GM10847 (cell line): ENCODE measurements around the gene PCDHGA4.
"Not testable (repeated sequence)": the region's sequence is repeated elsewhere in the genome, so short reads cannot be mapped to it uniquely, and the experiment has no call there.

Experiments
- POLR2A ChIP-seq: IDR thresholded peaks from 2 replicates; pipeline ENCODE4 v1.6.1; 2011; ENCODE audit not compliant: insufficient read length; ENCODE audit errors: extremely low read depth

PCDHGA4 gene

DNA sequence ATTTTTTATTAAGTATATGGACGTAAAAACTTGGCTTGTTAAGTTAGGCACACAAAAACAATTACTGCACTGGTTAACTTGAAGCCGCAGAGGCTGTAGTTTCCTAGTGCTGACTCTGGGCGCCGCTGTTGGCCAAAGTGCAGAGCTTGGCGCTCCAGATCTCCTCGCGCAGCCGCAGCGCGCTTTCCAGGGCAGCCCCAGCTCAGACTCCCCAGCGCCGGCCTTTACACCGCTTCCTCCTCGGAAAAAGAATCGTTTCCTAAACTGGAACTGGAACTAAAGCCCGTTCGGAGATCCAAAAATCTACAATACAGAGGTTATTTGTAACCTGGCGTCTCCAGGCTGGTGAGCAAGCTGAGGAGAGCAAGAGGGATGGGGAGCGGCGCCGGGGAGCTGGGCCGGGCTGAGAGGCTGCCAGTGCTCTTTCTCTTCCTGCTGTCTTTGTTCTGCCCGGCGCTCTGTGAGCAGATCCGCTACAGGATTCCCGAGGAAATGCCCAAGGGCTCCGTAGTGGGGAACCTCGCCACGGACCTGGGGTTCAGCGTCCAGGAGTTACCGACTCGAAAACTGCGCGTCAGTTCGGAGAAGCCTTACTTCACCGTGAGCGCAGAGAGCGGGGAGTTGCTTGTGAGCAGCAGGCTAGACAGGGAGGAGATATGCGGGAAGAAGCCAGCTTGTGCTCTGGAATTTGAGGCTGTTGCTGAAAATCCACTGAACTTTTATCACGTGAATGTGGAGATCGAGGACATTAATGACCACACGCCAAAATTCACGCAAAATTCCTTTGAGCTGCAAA is 43.1 kb downstream of the PCDHGA4 start, which contains the start of gene PCDHGB5:
PCDHGB5 (plus strand) TSS at position 192 of the 796 bp plus-strand sequence; CDS start at position 373, 181 bp downstream.
- TF ChIP-seq POLR2A: not testable (repeated sequence)

DNA sequence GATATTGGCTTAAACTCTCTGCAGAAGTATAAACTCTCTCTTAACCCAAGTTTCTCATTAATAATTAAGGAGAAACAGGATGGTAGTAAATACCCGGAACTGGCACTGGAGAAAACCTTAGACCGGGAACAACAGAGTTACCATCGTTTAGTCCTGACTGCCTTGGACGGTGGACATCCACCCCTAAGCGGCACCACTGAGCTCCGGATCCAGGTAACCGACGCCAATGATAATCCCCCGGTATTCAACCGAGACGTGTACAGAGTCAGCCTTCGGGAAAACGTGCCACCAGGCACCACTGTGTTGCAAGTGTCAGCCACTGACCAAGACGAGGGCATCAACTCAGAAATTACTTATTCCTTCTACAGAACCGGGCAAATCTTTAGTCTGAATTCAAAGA is 43.8 kb downstream of the PCDHGA4 start:
- no peak for TF ChIP-seq POLR2A

- TF ChIP-seq POLR2A: no peak
Measured at GRCh38 chr5:141399555-141400258, 44.9 kb downstream of the PCDHGA4 start.

- no peak for TF ChIP-seq POLR2A
Measured at GRCh38 chr5:141402553-141403243, 47.9 kb downstream of the PCDHGA4 start, which contains the start of gene PCDHGA9. PCDHGA9 (plus strand) TSS chr5:141402778; CDS start chr5:141402953, 175 bp downstream.

DNA sequence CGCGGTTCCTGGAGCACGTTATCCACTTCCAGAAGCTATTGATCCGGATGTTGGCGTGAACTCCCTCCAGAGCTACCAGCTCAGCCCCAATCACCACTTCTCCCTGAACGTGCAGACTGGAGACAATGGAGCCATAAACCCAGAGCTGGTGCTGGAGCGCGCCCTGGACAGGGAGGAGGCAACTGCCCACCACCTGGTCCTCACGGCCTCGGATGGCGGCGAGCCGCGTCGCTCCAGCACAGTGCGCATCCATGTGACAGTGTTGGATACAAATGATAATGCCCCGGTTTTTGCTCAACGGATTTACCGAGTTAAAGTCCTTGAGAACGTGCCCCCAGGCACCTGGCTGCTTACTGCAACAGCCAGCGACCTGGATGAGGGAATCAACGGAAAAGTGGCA is 48.6 kb downstream of the PCDHGA4 start:
- TF ChIP-seq POLR2A: no peak
